ENCODE data around the gene IGIP. TPM values are rescaled to one million over a fixed set of nuclear protein-coding genes. Genes with fewer than 3 reads are reported as not detected.

Gene IGIP
- total and polyA plus RNA-seq, 3 donors from 2014 or later = 7.1 to 12.1 (median 11.1) TPM

DNA sequence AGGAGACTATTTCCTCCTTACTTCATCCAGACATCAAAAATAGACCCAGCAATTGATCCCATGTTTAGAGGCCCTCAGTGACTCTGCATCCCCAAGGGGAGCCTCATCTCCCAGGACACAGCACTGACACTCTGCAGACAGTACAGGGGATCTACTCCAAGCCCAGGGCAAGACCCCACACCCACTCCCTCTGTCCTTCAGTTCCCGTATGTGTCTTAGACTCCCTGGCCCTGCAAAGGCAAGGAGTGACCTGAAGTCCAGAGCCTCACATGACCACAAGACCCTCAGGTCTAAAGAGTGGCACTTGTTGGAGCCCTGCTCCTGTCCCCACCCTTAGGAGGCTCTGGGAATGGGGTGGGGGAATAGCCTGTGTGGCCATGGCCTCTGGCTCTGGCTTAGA, 21.7 kb downstream of the IGIP start:
- DNase-seq = no peak

DNA sequence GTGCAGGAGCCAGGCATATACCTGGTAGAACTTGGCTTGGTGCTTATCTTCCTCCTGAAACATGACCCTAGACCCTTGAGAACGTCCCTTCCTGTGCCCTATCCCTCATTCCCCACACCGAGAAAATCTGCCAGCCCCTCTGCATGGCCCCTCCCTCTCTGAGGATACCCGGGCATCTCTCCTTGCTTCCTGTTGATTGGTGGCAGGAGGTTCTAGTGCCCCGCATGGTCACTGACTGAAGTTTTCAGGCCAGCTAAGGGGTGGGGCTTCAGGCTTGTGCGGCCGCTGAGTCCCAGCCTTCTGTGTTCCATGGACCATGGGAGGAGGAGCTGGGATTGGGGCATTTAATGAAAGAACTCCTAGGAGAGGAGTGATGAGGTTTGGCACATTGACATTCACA, 22.8 kb downstream of the IGIP start:
- DNase-seq = no peak
- TF ChIP-seq, protein P1, sequence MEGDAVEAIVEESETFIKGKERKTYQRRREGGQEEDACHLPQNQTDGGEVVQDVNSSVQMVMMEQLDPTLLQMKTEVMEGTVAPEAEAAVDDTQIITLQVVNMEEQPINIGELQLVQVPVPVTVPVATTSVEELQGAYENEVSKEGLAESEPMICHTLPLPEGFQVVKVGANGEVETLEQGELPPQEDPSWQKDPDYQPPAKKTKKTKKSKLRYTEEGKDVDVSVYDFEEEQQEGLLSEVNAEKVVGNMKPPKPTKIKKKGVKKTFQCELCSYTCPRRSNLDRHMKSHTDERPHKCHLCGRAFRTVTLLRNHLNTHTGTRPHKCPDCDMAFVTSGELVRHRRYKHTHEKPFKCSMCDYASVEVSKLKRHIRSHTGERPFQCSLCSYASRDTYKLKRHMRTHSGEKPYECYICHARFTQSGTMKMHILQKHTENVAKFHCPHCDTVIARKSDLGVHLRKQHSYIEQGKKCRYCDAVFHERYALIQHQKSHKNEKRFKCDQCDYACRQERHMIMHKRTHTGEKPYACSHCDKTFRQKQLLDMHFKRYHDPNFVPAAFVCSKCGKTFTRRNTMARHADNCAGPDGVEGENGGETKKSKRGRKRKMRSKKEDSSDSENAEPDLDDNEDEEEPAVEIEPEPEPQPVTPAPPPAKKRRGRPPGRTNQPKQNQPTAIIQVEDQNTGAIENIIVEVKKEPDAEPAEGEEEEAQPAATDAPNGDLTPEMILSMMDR (IDR thresholded peaks at IDR 0.05) = no peak
- no peak for TF ChIP-seq POLR2A (IDR thresholded peaks at IDR 0.05)
- H3K27me3 ChIP-seq = no peaks in the 10 kb centered on the region
- H3K36me3 ChIP-seq (ENCODE audit: low read depth, missing control alignments) = no peaks in the 10 kb centered on the region
- no peak overlapping the region for H3K4me3 ChIP-seq
- no peak overlapping the region for H3K27ac ChIP-seq
- WGBS, 2 donors = 61 to 63% methylated on average over 4 to 6 of the region's 6 CpGs
- H3K4me1 ChIP-seq = peaks cover 13% of the 10 kb centered on the region
- intact Hi-C loops (cut with DNase I; ENCODE audit: low total_unique reads) = no loop called here
- H3K9me3 ChIP-seq = no peaks in the 10 kb centered on the region

More for the DNA sequence above, 21.7 kb downstream of the IGIP start:
- Histone ChIP-seq H3K4me3 (no peak overlapping the region), H3K9me3 (no peaks in the 10 kb centered on the region), H3K27me3 (no peaks in the 10 kb centered on the region), H3K27ac (no peak overlapping the region), H3K36me3 (ENCODE audit: low read depth, missing control alignments) (no peaks in the 10 kb centered on the region), H3K4me1 (peaks cover 13% of the 10 kb centered on the region)
- intact Hi-C loops (cut with DNase I; ENCODE audit: low total_unique reads) = no loop called here
- 94% methylated on average over 1 of the region's 1 CpG; no CpG with 5 or more reads in 1 of the 2 donors for WGBS, 2 donors
- TF ChIP-seq POLR2A (IDR thresholded peaks at IDR 0.05) = no peak
- TF ChIP-seq, protein P1 (IDR thresholded peaks at IDR 0.05) = no peak

DNA sequence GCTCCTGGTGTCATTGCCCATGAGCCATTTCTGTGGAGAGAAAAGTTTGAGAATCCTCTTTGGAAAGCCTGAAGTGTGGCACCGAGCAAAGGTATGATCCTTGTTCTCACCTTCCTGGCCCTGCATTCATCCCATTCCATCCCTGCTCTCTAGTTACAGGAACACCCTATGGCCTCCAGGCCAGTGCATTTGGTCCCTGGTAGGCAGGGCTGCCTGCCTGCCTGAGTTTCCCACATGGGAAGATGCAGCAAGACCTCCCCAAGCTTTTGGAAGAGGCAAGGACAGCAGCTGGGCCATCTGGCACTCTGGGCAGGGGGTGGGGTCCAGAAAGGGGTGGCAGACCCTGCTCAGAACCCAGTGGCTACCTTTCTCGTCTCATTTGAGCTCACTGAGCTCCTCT, 24.5 kb downstream of the IGIP start:
- DNase-seq = no peak
- H3K36me3 ChIP-seq (ENCODE audit: low read depth, missing control alignments) = no peaks in the 10 kb centered on the region
- intact Hi-C loops (cut with DNase I; ENCODE audit: low total_unique reads) = loop anchor here (10.0 kb wide), 1 partner anchor 365 kb away; no protein-coding TSS in a partner anchor
- no peak overlapping the region for H3K4me3 ChIP-seq
- no peak for TF ChIP-seq POLR2A (IDR thresholded peaks at IDR 0.05)
- TF ChIP-seq, protein P1 (IDR thresholded peaks at IDR 0.05) = no peak
- 89 to 94% methylated on average over 2 of the region's 2 CpGs for WGBS, 2 donors
- no peaks in the 10 kb centered on the region for H3K9me3 ChIP-seq
- H3K27me3 ChIP-seq = no peaks in the 10 kb centered on the region
- peaks cover 13% of the 10 kb centered on the region for H3K4me1 ChIP-seq
- no peak overlapping the region for H3K27ac ChIP-seq

DNA sequence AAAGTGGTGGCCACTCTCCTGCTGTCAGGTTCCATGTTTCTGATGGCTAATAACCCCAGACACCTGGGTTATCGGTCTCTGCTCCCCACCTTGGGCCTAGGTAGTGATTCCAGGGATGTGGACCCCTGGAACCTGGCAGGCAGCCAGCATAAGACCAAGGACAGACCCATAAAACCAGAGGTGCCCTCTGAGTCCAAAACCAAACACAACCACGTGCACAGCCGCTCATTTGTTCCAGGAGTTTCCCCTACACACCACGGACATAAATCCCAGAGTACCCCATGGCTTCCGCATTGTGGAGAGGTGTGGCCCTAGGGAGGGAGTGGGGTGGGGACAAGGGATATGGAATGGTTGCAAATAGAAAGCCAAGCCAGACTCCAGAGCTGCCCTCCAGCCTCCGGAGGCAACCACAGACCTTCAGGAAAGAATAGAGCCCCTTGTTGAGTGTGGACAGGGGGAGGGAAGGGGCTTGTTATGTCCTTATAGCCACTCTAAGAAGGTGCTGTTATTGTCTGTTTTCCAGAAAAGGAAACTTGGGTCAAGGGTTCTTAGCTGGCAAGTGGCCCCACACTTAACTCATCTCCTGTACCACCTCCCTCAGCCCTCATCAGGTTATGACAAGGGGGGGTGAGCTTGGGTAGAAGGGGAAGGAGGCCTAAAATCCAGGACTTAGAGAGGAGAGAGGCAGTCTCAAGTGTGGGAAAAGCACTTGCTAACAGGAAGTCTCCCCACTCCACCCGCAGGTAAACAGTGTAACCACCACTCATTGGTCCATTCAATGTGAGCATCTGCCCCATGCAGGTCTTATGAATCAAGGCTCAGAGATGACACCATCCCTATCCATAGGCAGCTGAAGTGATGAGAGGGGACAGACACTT, 25.6 kb downstream of the IGIP start:
- intact Hi-C loops (cut with DNase I; ENCODE audit: low total_unique reads) = loop anchor here (10.0 kb wide), 1 partner anchor 367 kb away; no protein-coding TSS in a partner anchor
- DNase-seq = no peak
- Histone ChIP-seq H3K4me3 (no peak overlapping the region), H3K9me3 (no peaks in the 10 kb centered on the region), H3K27me3 (no peaks in the 10 kb centered on the region), H3K36me3 (ENCODE audit: low read depth, missing control alignments) (no peaks in the 10 kb centered on the region), H3K27ac (no peak overlapping the region), H3K4me1 (peaks cover 4% of the 10 kb centered on the region)
- no peak for TF ChIP-seq POLR2A (IDR thresholded peaks at IDR 0.05)
- TF ChIP-seq, protein P1 (IDR thresholded peaks at IDR 0.05) = no peak
- 79 to 88% methylated on average over 5 to 7 of the region's 7 CpGs for WGBS, 2 donors

Measured in testis (tissue), 3 donors.